ENCODE data around the gene KCNA3.

DNA sequence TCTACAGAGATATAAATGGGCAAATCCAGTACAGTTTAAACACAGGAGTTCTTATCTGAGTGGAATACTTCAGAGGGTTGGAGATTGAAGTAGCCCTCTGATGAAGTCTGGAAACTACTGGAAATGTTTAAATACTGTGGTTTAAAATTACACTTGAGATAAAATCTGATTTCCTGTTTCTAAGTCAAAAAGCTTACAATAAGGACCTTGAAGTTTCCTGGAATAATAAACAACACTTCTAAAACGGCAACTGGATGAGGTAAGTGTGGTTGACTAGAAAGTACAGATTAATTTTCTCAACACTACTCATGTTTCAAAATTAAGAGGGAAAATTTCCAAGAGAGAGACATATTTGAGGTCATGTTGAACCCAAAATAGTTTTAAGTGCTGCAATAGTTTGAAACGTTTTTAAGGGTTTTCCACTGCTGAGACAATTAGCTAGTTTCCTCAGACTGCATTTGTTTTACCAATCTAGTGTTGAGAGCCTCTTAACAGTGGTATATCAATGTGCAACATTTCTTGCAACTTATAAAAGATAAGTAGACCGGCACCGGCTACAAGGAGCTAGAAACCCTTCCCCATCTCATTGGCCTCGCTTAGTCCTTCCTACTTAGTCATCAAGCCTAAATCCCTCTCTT lies 27.4 kb downstream of the KCNA3 start:
- TF ChIP-seq, protein P1, sequence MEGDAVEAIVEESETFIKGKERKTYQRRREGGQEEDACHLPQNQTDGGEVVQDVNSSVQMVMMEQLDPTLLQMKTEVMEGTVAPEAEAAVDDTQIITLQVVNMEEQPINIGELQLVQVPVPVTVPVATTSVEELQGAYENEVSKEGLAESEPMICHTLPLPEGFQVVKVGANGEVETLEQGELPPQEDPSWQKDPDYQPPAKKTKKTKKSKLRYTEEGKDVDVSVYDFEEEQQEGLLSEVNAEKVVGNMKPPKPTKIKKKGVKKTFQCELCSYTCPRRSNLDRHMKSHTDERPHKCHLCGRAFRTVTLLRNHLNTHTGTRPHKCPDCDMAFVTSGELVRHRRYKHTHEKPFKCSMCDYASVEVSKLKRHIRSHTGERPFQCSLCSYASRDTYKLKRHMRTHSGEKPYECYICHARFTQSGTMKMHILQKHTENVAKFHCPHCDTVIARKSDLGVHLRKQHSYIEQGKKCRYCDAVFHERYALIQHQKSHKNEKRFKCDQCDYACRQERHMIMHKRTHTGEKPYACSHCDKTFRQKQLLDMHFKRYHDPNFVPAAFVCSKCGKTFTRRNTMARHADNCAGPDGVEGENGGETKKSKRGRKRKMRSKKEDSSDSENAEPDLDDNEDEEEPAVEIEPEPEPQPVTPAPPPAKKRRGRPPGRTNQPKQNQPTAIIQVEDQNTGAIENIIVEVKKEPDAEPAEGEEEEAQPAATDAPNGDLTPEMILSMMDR (IDR thresholded peaks at IDR 0.05) = no peak
- TF ChIP-seq POLR2A (IDR thresholded peaks at IDR 0.05) = no peak
